ENCODE measurements around the gene FAM118B. TPM values are rescaled to one million over a fixed set of nuclear protein-coding genes. Genes with fewer than 3 reads are reported as not detected.

The FAM118B gene
- total RNA-seq, 1 experiment from 2014 or later = 40.0 TPM

- H2BK120ac ChIP-seq (ENCODE audit: low read depth, low read length, poor library complexity, severe bottlenecking) = no peak overlapping the region
- no peaks in the 10 kb centered on the region for H3K9me3 ChIP-seq (ENCODE audit: control insufficient read depth, low read depth, low read length)
- Mint-ChIP-seq H3K36me3 (ENCODE audit: insufficient read depth in 1 of 3, low read depth in 3 of 3) (peaks cover 19 to 33% (median 23%) of the 10 kb centered on the region in 3 experiments), H3K4me1 (no peaks in the 10 kb centered on the region), H3K27ac (no peak overlapping the region), H3K9me3 (peaks cover 18 to 21% of the 10 kb centered on the region in 2 experiments), H3K4me3 (no peak overlapping the region), H3K27me3 (ENCODE audit: low read depth) (no peaks in the 10 kb centered on the region)
- no peak overlapping the region for H2BK20ac ChIP-seq (ENCODE audit: low read depth, low read length, poor library complexity, severe bottlenecking)
- no peak overlapping the region for H3T11ph ChIP-seq (ENCODE audit: low read length)
- no peak overlapping the region for H3K23ac ChIP-seq (ENCODE audit: insufficient read length, low read depth, low read length)
- no peak overlapping the region for H3K9ac ChIP-seq (ENCODE audit: extremely low read depth, insufficient read length, low read length)
- H3K23me2 ChIP-seq (ENCODE audit: insufficient read length, low read depth, low read length, poor library complexity, severe bottlenecking) = no peaks in the 10 kb centered on the region
- TF ChIP-seq CTCF (conservative IDR thresholded peaks at IDR 0.05) = no peak
- no peak overlapping the region for H3K18ac ChIP-seq (ENCODE audit: insufficient read length, low read depth, low read length)
- H3K4me1 ChIP-seq (ENCODE audit: insufficient read depth, low read length) = no peaks in the 10 kb centered on the region
- no peak overlapping the region for H2AFZ ChIP-seq (ENCODE audit: low read length)
- peaks cover 2% of the 10 kb centered on the region for H3K79me1 ChIP-seq (ENCODE audit: insufficient read depth, low read depth, low read length, poor library complexity, severe bottlenecking)
- no peak overlapping the region for H3K56ac ChIP-seq (ENCODE audit: insufficient read length, low read depth, low read length)
- no peaks in the 10 kb centered on the region for H4K20me1 ChIP-seq (ENCODE audit: control insufficient read depth, insufficient read depth, insufficient read length)
- H2BK12ac ChIP-seq (ENCODE audit: insufficient read length, low read depth, low read length) = no peak overlapping the region
- H3K27ac ChIP-seq (ENCODE audit: insufficient read length, low read depth, low read length) = no peak overlapping the region
- H2BK5ac ChIP-seq (ENCODE audit: insufficient read length, low read length) = no peak overlapping the region
- H4K8ac ChIP-seq (replicated peaks; ENCODE audit: insufficient read length, low read depth, low read length) = no peak overlapping the region
- H3K4ac ChIP-seq (ENCODE audit: low read depth, low read length) = no peak overlapping the region
- H4K5ac ChIP-seq (ENCODE audit: insufficient read length, low read depth, low read length) = no peak overlapping the region
- DNase-seq = no peak
- H4K91ac ChIP-seq (ENCODE audit: insufficient read length, low read depth, low read length) = no peak overlapping the region
- H3K14ac ChIP-seq (ENCODE audit: insufficient read depth, low read length) = no peak overlapping the region
- no peak overlapping the region for H2AK5ac ChIP-seq (ENCODE audit: insufficient read length, low read length)
- H3K27me3 ChIP-seq (ENCODE audit: insufficient read depth, low read length) = no peaks in the 10 kb centered on the region
- no peak overlapping the region for H3K4me2 ChIP-seq (ENCODE audit: insufficient read depth, insufficient read length, low read length)
- WGBS (ENCODE audit: extremely low coverage, insufficient read length, low lambda C conversion rate) = no CpG with 5 or more reads among the region's 15 CpGs
- H2BK15ac ChIP-seq (ENCODE audit: low read depth, low read length) = no peak overlapping the region
- peaks cover 10% of the 10 kb centered on the region; the same call in 1 of the 2 replicates for H3K79me2 ChIP-seq (ENCODE audit: insufficient read depth, low read length)
Measured at GRCh38 chr11:126226334-126227084, 14.9 kb downstream of the FAM118B start.
